Measurements from ENCODE around the gene TTLL1. TPM values are rescaled to one million over a fixed set of nuclear protein-coding genes. Genes with fewer than 3 reads are reported as not detected.

Gene TTLL1
- total and polyA plus RNA-seq, 2 experiments from 2014 or later: 5.5 to 6.8 TPM

DNA sequence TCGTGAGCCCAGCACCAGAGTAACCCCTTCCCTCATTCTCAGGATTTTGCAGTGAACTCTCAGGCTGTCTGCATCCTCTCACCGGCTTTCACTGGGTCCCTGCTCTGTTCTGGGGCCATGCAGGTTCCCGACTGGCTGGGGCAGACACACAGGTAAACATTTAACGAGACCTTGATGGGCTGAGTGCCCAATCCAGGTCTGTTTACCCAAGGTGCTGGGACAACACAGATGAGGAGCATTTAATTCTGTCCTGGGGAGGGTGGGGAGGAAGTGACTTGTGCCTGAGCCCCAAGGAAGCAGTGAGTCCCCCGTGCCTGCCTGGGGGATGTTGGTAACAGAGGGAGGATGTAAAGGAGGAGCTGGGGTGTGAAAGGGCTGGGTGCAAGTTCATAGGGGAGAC is 25.8 kb upstream of the TTLL1 start:
- H3F3A ChIP-seq (replicated peaks; ENCODE audit: low read depth): peaks cover 9% of the 10 kb centered on the region; the same call in 1 of the 2 replicates
- no peak overlapping the region for H3K4me2 ChIP-seq
- H4K20me1 ChIP-seq (replicated peaks; ENCODE audit: insufficient read depth): no peaks in the 10 kb centered on the region; the same call in 1 of the 2 replicates
- H3K36me3 ChIP-seq (ENCODE audit: insufficient read depth): no peaks in the 10 kb centered on the region
- H3K27me3 Mint-ChIP-seq (ENCODE audit: insufficient read depth, low read depth, poor library complexity): peaks cover 31% of the 10 kb centered on the region
- DNase-seq (ENCODE audit: low spot score) (no peak), ATAC-seq (no peak)
- peaks cover 32% of the 10 kb centered on the region for H3K27me3 ChIP-seq (ENCODE audit: insufficient read depth)
- H3K4me3 Mint-ChIP-seq: no peak overlapping the region
- no peaks in the 10 kb centered on the region; the same call in 1 of the 2 replicates for H3K4me1 ChIP-seq (ENCODE audit: insufficient read depth)
- H3K79me2 ChIP-seq (replicated peaks; ENCODE audit: insufficient read depth): no peaks in the 10 kb centered on the region
- H3K36me3 Mint-ChIP-seq (ENCODE audit: low read depth): no peaks in the 10 kb centered on the region
- H2AFZ ChIP-seq: no peak overlapping the region
- TF ChIP-seq, protein P1, sequence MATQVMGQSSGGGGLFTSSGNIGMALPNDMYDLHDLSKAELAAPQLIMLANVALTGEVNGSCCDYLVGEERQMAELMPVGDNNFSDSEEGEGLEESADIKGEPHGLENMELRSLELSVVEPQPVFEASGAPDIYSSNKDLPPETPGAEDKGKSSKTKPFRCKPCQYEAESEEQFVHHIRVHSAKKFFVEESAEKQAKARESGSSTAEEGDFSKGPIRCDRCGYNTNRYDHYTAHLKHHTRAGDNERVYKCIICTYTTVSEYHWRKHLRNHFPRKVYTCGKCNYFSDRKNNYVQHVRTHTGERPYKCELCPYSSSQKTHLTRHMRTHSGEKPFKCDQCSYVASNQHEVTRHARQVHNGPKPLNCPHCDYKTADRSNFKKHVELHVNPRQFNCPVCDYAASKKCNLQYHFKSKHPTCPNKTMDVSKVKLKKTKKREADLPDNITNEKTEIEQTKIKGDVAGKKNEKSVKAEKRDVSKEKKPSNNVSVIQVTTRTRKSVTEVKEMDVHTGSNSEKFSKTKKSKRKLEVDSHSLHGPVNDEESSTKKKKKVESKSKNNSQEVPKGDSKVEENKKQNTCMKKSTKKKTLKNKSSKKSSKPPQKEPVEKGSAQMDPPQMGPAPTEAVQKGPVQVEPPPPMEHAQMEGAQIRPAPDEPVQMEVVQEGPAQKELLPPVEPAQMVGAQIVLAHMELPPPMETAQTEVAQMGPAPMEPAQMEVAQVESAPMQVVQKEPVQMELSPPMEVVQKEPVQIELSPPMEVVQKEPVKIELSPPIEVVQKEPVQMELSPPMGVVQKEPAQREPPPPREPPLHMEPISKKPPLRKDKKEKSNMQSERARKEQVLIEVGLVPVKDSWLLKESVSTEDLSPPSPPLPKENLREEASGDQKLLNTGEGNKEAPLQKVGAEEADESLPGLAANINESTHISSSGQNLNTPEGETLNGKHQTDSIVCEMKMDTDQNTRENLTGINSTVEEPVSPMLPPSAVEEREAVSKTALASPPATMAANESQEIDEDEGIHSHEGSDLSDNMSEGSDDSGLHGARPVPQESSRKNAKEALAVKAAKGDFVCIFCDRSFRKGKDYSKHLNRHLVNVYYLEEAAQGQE (IDR thresholded peaks at IDR 0.05; ENCODE audit: unreplicated experiment): no peak
- TF ChIP-seq, protein P2, sequence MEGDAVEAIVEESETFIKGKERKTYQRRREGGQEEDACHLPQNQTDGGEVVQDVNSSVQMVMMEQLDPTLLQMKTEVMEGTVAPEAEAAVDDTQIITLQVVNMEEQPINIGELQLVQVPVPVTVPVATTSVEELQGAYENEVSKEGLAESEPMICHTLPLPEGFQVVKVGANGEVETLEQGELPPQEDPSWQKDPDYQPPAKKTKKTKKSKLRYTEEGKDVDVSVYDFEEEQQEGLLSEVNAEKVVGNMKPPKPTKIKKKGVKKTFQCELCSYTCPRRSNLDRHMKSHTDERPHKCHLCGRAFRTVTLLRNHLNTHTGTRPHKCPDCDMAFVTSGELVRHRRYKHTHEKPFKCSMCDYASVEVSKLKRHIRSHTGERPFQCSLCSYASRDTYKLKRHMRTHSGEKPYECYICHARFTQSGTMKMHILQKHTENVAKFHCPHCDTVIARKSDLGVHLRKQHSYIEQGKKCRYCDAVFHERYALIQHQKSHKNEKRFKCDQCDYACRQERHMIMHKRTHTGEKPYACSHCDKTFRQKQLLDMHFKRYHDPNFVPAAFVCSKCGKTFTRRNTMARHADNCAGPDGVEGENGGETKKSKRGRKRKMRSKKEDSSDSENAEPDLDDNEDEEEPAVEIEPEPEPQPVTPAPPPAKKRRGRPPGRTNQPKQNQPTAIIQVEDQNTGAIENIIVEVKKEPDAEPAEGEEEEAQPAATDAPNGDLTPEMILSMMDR (conservative IDR thresholded peaks at IDR 0.05; ENCODE audit: low read depth in 2 of 2): no peak
- TF ChIP-seq ZNF462 (CRISPR knock-in tag; IDR thresholded peaks at IDR 0.05) (no peak), ZNF331 (CRISPR knock-in tag; IDR thresholded peaks at IDR 0.05; ENCODE audit: low read depth) (no peak), NANOG (IDR thresholded peaks at IDR 0.05; ENCODE audit: borderline replicate concordance) (no peak), ZNF114 (CRISPR knock-in tag; IDR thresholded peaks at IDR 0.05) (no peak), STAT1 (IDR thresholded peaks at IDR 0.05; ENCODE audit: unreplicated experiment) (no peak)
- H3K9me2 ChIP-seq (ENCODE audit: insufficient read depth): no peaks in the 10 kb centered on the region
- H3K27ac Mint-ChIP-seq: no peak overlapping the region
- no peaks in the 10 kb centered on the region for H3K9me3 Mint-ChIP-seq
- no peak overlapping the region for H3K4me3 ChIP-seq
- peaks cover 12% of the 10 kb centered on the region; the same call in 2 of the 3 replicates for H3K4me1 Mint-ChIP-seq
- H3K27ac ChIP-seq (ENCODE audit: low read depth): no peak overlapping the region

All from GM23338 (cell line).